ENCODE results near the gene POLE2.

DNA sequence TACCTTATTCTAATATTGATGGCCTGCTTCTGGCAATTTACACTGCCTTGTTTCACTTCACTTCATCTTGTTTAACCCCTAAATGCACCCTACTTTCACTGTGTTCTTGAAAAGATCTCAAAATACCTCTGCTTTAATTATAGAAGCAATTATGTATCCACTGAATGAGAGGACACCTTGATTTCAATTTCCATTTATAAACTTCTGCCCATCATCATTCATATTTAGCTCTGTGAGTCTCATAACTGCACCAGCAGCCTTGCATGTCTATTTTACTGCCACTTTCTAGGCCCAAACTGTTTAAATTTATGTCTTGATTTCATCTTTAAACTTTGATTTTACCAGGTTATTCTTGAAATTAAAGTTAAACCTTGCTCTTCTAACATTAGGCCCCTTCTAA, 45.9 kb downstream of the POLE2 start:
- TF ChIP-seq REST (IDR thresholded peaks at IDR 0.05; ENCODE audit: unreplicated experiment) (no peak), CTCF (conservative IDR thresholded peaks at IDR 0.05; ENCODE audit: low read depth in 2 of 2) (no peak), EZH2 (IDR thresholded peaks at IDR 0.05; ENCODE audit: low read depth, unreplicated experiment) (no peak), EZH2phosphoT487 (IDR thresholded peaks at IDR 0.05; ENCODE audit: unreplicated experiment) (no peak), POLR2AphosphoS5 (IDR thresholded peaks at IDR 0.05; ENCODE audit: low read depth) (no peak), ZNF462 (CRISPR knock-in tag; IDR thresholded peaks at IDR 0.05) (no peak), CREB1 (CRISPR knock-in tag; IDR thresholded peaks at IDR 0.05; ENCODE audit: low read depth) (no peak), NANOG (IDR thresholded peaks at IDR 0.05; ENCODE audit: borderline replicate concordance) (no peak), JUNB (IDR thresholded peaks at IDR 0.05; ENCODE audit: unreplicated experiment) (no peak), ZNF331 (CRISPR knock-in tag; IDR thresholded peaks at IDR 0.05; ENCODE audit: low read depth) (no peak)

Measured in GM23338 (cell line).